KMS-11 (cell line): ENCODE results near the gene TMC6.

Experiments used
- H2AFZ ChIP-seq: fragments of 200-600 bp; sonication (generic); 2 replicates; pipeline ENCODE4 v1.6.1; 2016; ENCODE audit warnings: antibody characterized with exemption, mixed run types, low read depth
- H3K27ac ChIP-seq: fragments of 200-600 bp; sonication (generic); 2 replicates; pipeline ENCODE4 v1.6.1; 2016; ENCODE audit warnings: mild to moderate bottlenecking, mixed run types
- H3K27me3 ChIP-seq: fragments of 200-600 bp; sonication (generic); 2 replicates; pipeline ENCODE4 v1.6.1; 2017; ENCODE audit warnings: mild to moderate bottlenecking, low read depth, mixed run types, moderate library complexity; ENCODE audit not compliant: insufficient read depth
- H3K36me3 ChIP-seq: fragments of 200-600 bp; sonication (generic); 2 replicates; pipeline ENCODE4 v1.6.1; 2017; ENCODE audit warnings: mild to moderate bottlenecking, mixed run types; ENCODE audit not compliant: insufficient read depth
- H3K4me1 ChIP-seq: fragments of 200-600 bp; sonication (generic); 2 replicates; pipeline ENCODE4 v1.6.1; 2016; ENCODE audit warnings: mild to moderate bottlenecking, low read depth, mixed run types; ENCODE audit not compliant: poor library complexity, severe bottlenecking
- H3K4me2 ChIP-seq: fragments of 200-600 bp; sonication (generic); 2 replicates; pipeline ENCODE4 v1.7.0; 2016; ENCODE audit warnings: mild to moderate bottlenecking, mixed run types
- H3K4me3 ChIP-seq: fragments of 200-600 bp; sonication (generic); IDR thresholded peaks from 2 replicates; pipeline ENCODE4 v1.6.1; 2017; ENCODE audit warnings: low read depth, low read length, mixed read lengths; ENCODE audit not compliant: insufficient read depth
- H3K79me2 ChIP-seq: fragments of 200-600 bp; sonication (generic); 2 replicates; pipeline ENCODE4 v1.6.1; 2016; ENCODE audit warnings: low read depth, mixed run types; ENCODE audit not compliant: insufficient read depth
- H3K9ac ChIP-seq: fragments of 200-600 bp; sonication (generic); 2 replicates; pipeline ENCODE4 v1.6.1; 2016; ENCODE audit warnings: mild to moderate bottlenecking, mixed run types
- H4K20me1 ChIP-seq: fragments of 200-600 bp; sonication (generic); 2 replicates; pipeline ENCODE4 v1.6.1; 2016; ENCODE audit warnings: mild to moderate bottlenecking, mixed run types; ENCODE audit not compliant: insufficient read depth
- CTCF ChIP-seq: fragments of 200-600 bp; sonication (generic); conservative IDR thresholded peaks from 2 replicates; pipeline ENCODE4 v1.6.1; 2017; ENCODE audit warnings: low read depth, mild to moderate bottlenecking, antibody characterized with exemption, low read length, moderate library complexity, mixed read lengths

Gene TMC6

GRCh38 chr17:78128551-78129350, at the start of gene TMC6:
Gene TMC6, minus strand, starts transcription at chr17:78128755. Its CDS starts 1,923 bp downstream, at chr17:78126832.
- H3K36me3 ChIP-seq, result no peaks in the 10 kb centered on the region
- peaks cover 50% of the 10 kb centered on the region for H3K79me2 ChIP-seq
- H3K4me3 ChIP-seq, result no peak within 1 kb of the TSS
- peak within 1 kb of the TSS; percentile 69 for H3K9ac ChIP-seq
- H2AFZ ChIP-seq, result peak within 1 kb of the TSS; percentile 58
- peaks cover 46% of the 10 kb centered on the region for H3K4me1 ChIP-seq
- H4K20me1 ChIP-seq, result no peaks in the 10 kb centered on the region
- peak within 1 kb of the TSS; percentile 68 for H3K27ac ChIP-seq
- peak within 1 kb of the TSS; percentile 97 for H3K4me2 ChIP-seq
- H3K27me3 ChIP-seq, result no peaks in the 10 kb centered on the region
- no peak for TF ChIP-seq CTCF

- Histone ChIP-seq H3K4me3 (no peak overlapping the region), H3K27ac (peak overlapping the region; percentile 72; the same call in 1 of the 2 replicates), H3K36me3 (peaks cover 4% of the 10 kb centered on the region; the same call in 1 of the 2 replicates), H3K27me3 (no peaks in the 10 kb centered on the region), H3K9ac (no peak overlapping the region), H2AFZ (no peak overlapping the region), H4K20me1 (no peaks in the 10 kb centered on the region), H3K79me2 (peaks cover 36% of the 10 kb centered on the region; the same call in 1 of the 2 replicates), H3K4me2 (peak overlapping the region; percentile 2; the same call in 1 of the 2 replicates), H3K4me1 (peaks cover 95% of the 10 kb centered on the region)
- TF ChIP-seq CTCF, result peak; percentile 91
Measured at GRCh38 chr17:78176548-78177025, 48.0 kb upstream of the TMC6 start.

GRCh38 chr17:78175643-78175981, 47.1 kb upstream of the TMC6 start:
- Histone ChIP-seq H3K4me1 (peaks cover 95% of the 10 kb centered on the region), H3K4me3 (no peak overlapping the region), H3K27ac (peak overlapping the region; percentile 72), H3K9ac (no peak overlapping the region), H3K79me2 (peaks cover 40% of the 10 kb centered on the region), H4K20me1 (no peaks in the 10 kb centered on the region), H3K27me3 (no peaks in the 10 kb centered on the region), H2AFZ (no peak overlapping the region), H3K36me3 (peaks cover 9% of the 10 kb centered on the region; the same call in 1 of the 2 replicates), H3K4me2 (peak overlapping the region; percentile 50; the same call in 1 of the 2 replicates)
- no peak for TF ChIP-seq CTCF

- peaks cover 42% of the 10 kb centered on the region for H3K79me2 ChIP-seq
- peak; percentile 11; the same call in 1 of the 2 replicates for TF ChIP-seq CTCF
- no peak overlapping the region for H2AFZ ChIP-seq
- H3K4me3 ChIP-seq, result no peak overlapping the region
- peak overlapping the region; percentile 50 for H3K4me2 ChIP-seq
- H4K20me1 ChIP-seq, result no peaks in the 10 kb centered on the region
- H3K27ac ChIP-seq, result peak overlapping the region; percentile 72
- H3K27me3 ChIP-seq, result no peaks in the 10 kb centered on the region
- peaks cover 9% of the 10 kb centered on the region; the same call in 1 of the 2 replicates for H3K36me3 ChIP-seq
- H3K4me1 ChIP-seq, result peaks cover 95% of the 10 kb centered on the region
- H3K9ac ChIP-seq, result peak overlapping the region; percentile 17; the same call in 1 of the 2 replicates
Measured at GRCh38 chr17:78174870-78175642, 46.5 kb upstream of the TMC6 start.
